Measurements from ENCODE around the gene INPP5A.

DNA sequence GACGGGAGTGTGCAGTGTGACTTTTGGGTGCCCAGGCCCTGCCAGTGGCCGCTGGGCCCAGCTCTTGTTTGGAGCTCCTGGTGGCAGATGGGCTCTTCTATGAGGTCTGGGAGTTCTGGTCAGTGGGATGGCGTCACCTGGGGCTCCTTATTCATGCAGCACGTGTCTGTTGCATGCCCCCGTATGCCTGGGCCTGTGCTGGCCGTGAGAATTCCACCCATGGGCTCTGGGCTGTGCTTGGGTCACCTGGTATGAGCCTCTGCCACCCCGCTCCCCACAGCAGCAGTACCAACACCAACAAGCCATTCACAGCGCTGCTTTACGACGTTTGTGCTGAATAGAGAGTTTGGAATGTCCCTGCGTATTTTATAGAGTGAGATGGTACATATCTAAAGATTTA lies 27.1 kb downstream of the INPP5A start:
- no peak for TF ChIP-seq EZH2phosphoT487 (IDR thresholded peaks at IDR 0.05)
- TF ChIP-seq, protein P1, sequence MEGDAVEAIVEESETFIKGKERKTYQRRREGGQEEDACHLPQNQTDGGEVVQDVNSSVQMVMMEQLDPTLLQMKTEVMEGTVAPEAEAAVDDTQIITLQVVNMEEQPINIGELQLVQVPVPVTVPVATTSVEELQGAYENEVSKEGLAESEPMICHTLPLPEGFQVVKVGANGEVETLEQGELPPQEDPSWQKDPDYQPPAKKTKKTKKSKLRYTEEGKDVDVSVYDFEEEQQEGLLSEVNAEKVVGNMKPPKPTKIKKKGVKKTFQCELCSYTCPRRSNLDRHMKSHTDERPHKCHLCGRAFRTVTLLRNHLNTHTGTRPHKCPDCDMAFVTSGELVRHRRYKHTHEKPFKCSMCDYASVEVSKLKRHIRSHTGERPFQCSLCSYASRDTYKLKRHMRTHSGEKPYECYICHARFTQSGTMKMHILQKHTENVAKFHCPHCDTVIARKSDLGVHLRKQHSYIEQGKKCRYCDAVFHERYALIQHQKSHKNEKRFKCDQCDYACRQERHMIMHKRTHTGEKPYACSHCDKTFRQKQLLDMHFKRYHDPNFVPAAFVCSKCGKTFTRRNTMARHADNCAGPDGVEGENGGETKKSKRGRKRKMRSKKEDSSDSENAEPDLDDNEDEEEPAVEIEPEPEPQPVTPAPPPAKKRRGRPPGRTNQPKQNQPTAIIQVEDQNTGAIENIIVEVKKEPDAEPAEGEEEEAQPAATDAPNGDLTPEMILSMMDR (IDR thresholded peaks at IDR 0.05): no peak
- TF ChIP-seq EZH2 (IDR thresholded peaks at IDR 0.05): no peak
